Activated T-helper 2 cell treated with anti-CD3 and anti-CD28 coated beads, Interferon-gamma antibody, Interleukin-2, Interleukin-4, amounts not matched to agents 10 μg/mL and 5 μg/mL and 100 μg/mL, durations not matched to agents 14 hours and 24 hours and 36 hours (primary cell): Measurements from ENCODE around the gene DMBX1. TPM values are rescaled to one million over a fixed set of nuclear protein-coding genes. Genes with fewer than 3 reads are reported as not detected.

Source experiments
- DNase-seq: peaks from one replicate; pipeline ENCODE4 v3.0.0; 2021; ENCODE audit warnings: low spot score
- H3K27ac Mint-ChIP-seq: one replicate; pipeline ENCODE4 v1.8.0; 2021; ENCODE audit warnings: mixed read lengths
- H3K27me3 Mint-ChIP-seq: one replicate; pipeline ENCODE4 v1.8.0; 2021; ENCODE audit warnings: low read depth, mixed read lengths
- H3K36me3 Mint-ChIP-seq: one replicate; pipeline ENCODE4 v1.8.0; 2021; ENCODE audit warnings: low read depth, mixed read lengths
- H3K4me1 Mint-ChIP-seq: one replicate; pipeline ENCODE4 v1.8.0; 2021; ENCODE audit warnings: low read depth, mixed read lengths
- H3K4me3 Mint-ChIP-seq: one replicate; pipeline ENCODE4 v1.8.0; 2021; ENCODE audit warnings: low read depth, mild to moderate bottlenecking, moderate library complexity, mixed read lengths
- H3K9me3 Mint-ChIP-seq: one replicate; pipeline ENCODE4 v1.8.0; 2021; ENCODE audit warnings: mixed read lengths
- intact Hi-C: fragments of 100-400 bp; cut with micrococcal nuclease; formaldehyde crosslinking; loops from one replicate; pipeline ENCODE4 v1.15.1; 2023
- total RNA-seq: library from RNA; stranded (reverse); gene quantifications from 2 replicates; pipeline ENCODE4 v1.2.3, GENCODE V29; 2022

The DMBX1 gene
- total RNA-seq, 1 donor from 2014 or later = not detected

DNA sequence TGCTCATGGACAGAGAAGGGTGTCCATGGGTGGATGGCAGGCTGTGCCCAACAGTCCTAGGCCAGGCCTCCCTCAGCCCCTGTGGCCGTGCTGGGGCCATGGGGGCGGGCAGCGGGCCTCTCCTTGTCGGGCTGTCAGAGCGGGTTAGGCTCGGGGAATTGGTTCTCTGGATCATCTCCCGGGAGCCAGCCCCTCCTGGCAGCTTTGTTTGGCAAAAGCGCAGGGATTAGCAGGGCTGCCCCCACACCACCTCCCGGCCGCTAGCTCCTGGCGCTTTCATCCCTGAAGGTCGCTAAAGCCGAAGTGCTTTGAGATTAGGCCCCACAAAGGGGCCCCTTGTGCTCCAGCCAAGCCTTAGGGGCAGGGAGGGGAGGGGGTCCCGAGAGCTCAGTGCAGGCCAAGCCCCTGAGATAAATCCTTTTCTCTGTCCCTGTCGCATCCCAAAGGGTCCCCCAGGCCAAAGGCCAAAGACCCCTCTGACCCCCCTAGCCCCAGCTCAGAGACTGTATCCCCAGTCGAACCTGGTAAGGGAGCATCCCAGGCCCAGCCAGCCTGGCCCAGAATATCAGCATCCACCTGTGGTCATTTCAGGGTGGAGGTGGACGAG is 9.8 kb upstream of the DMBX1 start:
- H3K36me3 Mint-ChIP-seq = no peaks in the 10 kb centered on the region
- H3K9me3 Mint-ChIP-seq = no peaks in the 10 kb centered on the region
- no peak overlapping the region for H3K27ac Mint-ChIP-seq
- H3K4me1 Mint-ChIP-seq = no peaks in the 10 kb centered on the region
- H3K4me3 Mint-ChIP-seq = no peak overlapping the region
- intact Hi-C loops = no loop called here
- peaks cover 53% of the 10 kb centered on the region for H3K27me3 Mint-ChIP-seq
- DNase-seq = no peak

DNA sequence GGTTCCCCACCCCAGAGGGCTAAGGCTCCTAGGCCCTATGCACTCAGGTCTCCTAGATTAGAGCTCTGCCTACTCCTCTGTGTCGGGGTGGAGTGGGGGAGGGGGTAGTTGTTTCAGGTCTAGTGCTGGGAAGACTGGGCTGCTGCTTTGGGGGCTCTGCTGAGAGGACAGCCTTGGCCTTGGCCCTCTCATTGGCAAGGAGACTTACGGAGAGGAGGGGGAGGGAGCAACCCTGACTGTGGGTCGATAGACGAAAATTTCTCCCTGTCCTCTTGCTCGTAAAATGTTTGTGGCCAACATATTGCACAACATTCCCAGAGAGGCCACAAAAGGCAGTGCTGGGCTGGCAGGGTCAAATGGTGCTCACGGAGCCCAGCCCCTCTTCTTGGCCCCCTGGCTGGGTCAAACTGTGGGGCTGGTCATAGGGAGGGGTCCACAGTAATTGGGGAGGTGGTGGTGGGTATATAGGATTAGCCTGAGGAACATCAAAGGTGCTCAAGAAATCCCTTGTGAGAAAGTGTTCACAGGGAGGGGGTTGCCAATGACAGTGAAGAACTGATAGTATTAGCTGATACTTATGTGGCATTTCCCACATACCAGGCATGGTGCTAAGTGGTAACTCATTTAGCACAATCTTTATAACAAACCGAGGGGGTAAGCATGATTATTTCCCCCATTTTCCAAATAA is 8.5 kb upstream of the DMBX1 start:
- no peak overlapping the region for H3K4me3 Mint-ChIP-seq
- H3K9me3 Mint-ChIP-seq = no peaks in the 10 kb centered on the region
- H3K27ac Mint-ChIP-seq = no peak overlapping the region
- no peaks in the 10 kb centered on the region for H3K36me3 Mint-ChIP-seq
- intact Hi-C loops = no loop called here
- no peak for DNase-seq
- H3K27me3 Mint-ChIP-seq = peaks cover 52% of the 10 kb centered on the region
- H3K4me1 Mint-ChIP-seq = no peaks in the 10 kb centered on the region

DNA sequence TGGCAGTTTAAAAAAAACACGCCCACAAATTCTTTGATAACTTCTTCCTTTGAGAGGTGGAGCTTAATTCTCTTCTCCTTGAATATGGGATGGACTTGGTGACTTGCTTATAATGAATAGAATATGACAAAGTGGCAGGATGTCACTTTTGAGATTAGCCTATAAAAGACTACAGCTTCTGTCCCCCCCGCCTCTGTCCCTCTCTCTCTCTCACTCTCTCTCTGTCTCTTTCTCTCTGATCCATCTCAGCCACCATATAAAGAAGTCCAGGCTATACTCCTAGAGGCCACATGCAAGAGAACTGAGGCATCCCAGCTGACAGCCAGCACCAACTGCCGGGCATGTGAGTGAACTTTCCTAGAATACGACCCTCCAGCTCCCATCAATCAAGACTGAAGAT is 7.7 kb upstream of the DMBX1 start:
- Mint-ChIP-seq H3K9me3 (no peaks in the 10 kb centered on the region), H3K4me3 (no peak overlapping the region), H3K27ac (no peak overlapping the region), H3K27me3 (peaks cover 61% of the 10 kb centered on the region), H3K36me3 (no peaks in the 10 kb centered on the region), H3K4me1 (no peaks in the 10 kb centered on the region)
- intact Hi-C loops = no loop called here
- DNase-seq = no peak

DNA sequence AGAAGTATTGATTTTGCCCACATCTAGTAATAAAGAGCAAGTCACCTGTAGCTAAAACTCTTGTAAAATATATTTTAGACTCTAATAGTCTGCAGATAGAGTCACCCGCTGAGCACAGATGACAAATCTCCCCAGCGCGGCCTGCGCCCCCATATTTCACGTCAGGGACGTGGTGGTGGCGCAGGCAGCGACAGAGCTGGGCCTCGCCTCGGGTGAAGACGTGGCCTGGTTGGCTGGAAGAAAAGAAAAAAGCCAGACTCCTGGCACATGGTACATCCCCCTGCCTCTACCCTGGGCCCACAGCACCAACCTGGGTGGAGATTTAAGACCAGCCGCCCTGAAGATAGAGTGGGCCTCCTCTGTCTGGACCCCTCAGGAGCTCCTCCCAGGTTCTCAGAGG is 6.0 kb upstream of the DMBX1 start:
- H3K4me1 Mint-ChIP-seq = no peaks in the 10 kb centered on the region
- H3K27ac Mint-ChIP-seq = no peak overlapping the region
- no peaks in the 10 kb centered on the region for H3K36me3 Mint-ChIP-seq
- H3K27me3 Mint-ChIP-seq = peaks cover 77% of the 10 kb centered on the region
- no peak overlapping the region for H3K4me3 Mint-ChIP-seq
- no peaks in the 10 kb centered on the region for H3K9me3 Mint-ChIP-seq
- intact Hi-C loops = no loop called here
- DNase-seq = no peak

DNA sequence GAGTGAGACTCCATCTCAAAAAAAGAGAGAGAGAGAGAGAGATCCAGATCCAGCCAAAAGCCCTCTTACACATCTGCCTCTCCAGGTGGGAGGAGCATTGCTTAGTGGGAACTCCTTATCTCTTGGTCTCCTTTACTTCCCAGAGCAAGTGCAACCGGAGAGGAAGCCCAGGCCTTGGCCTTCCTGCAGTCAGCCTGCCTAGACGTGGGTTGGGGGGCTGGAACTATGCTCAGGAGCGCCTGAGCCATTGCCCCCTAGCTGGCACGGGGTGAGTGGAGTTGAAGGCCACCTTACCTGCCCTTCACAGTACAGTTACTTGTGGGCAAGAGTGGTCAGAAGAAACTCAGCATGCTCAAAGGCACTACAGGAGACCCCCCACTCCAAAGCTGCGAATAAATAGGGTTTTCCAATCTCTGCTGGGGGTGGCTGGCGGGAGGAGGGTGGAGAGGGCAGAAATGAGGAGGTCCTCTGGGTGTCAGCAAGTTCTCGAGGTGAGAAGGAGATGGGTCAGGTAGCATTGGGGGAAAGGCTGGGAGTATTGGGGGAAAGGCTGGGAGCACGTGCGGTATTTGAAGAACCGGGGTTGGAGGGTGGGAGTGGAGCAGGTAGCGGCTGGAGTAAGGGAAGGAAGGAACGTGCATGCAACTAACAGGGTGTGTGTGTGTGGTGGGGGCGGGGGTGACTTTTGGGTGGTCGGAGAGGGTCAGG is 4.7 kb upstream of the DMBX1 start:
- Mint-ChIP-seq H3K27me3 (peaks cover 84% of the 10 kb centered on the region), H3K27ac (no peak overlapping the region), H3K4me3 (no peak overlapping the region), H3K4me1 (peaks cover 9% of the 10 kb centered on the region), H3K9me3 (no peaks in the 10 kb centered on the region), H3K36me3 (no peaks in the 10 kb centered on the region)
- DNase-seq = no peak
- intact Hi-C loops = loop anchor here (5.0 kb wide), 1 partner anchor 952 kb away; the partner anchor contains the start of gene FOXD2

DNA sequence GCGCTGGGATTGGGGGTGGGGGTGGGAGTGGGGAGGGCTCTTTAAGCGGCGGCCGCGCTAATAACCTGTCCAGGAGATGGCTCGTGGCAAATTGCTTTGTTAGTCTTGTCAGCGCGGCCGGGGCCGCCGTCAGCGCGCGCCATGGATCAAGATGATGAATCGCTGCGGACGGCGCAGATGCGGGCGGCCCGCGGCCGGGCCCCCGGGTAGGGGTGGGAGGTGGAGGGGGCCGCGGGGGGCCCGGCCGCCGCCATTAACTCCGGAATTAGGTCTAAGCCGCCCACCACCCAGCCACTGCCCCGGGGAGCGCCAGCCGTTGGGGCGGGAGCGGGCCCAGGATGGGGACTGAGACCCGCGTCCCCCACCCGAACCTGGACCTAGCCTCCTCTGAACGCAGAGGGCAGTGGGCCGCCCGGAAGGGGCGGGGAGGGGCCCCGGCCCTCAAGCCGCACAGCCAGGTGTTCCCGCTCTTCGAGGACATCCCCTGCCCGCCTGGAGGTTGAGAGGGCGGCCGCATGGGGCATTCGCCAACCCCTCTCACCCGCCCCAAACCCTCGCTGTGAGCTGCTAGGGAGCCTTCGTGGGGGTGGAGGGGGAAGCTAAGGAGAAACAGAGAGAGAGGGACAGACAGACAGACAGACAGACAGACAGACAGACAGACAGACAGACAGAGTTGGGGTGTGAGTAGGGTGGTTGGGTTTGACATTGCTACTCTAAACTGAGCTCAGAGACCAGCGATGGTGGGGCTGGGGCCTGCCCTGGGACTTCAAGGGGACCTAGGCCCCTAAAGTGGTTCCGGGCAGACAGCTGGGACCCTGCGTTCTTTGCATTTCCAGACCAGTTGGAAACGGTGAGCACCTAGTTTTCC is 3.8 kb upstream of the DMBX1 start:
- intact Hi-C loops = loop anchor here (5.0 kb wide), 1 partner anchor 952 kb away; the partner anchor contains the start of gene FOXD2
- H3K4me1 Mint-ChIP-seq = peaks cover 12% of the 10 kb centered on the region
- no peak overlapping the region for H3K27ac Mint-ChIP-seq
- peaks cover 84% of the 10 kb centered on the region for H3K27me3 Mint-ChIP-seq
- H3K36me3 Mint-ChIP-seq = no peaks in the 10 kb centered on the region
- no peak overlapping the region for H3K4me3 Mint-ChIP-seq
- H3K9me3 Mint-ChIP-seq = no peaks in the 10 kb centered on the region
- DNase-seq = no peak

DNA sequence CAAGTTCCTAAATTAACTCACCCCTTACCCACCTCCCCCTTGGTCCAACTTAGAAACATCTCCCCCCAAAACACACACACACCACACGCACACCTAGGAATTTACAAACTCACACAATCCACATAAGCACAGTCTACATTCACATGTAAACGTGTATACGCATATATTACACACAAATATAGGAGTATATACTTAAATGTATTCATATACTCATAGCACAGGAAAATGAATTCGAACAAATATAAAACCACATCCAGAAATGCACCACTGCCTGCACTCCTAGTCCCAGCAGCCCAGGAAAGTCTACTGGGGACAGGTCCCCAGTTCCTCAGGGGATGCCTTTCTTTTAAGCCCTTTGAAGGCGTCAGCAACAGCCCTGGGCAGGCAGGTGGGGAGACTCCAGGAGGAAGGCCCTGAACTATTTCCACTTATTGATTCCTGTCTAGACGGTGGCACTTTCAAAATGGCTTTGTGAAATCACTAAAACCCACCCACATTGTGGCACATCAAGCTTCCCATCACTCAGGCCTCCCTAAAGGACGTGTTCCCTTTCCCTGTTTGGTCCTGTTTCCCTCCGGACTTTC is 3.1 kb upstream of the DMBX1 start:
- Mint-ChIP-seq H3K36me3 (no peaks in the 10 kb centered on the region), H3K27ac (no peak overlapping the region), H3K27me3 (peaks cover 84% of the 10 kb centered on the region), H3K9me3 (no peaks in the 10 kb centered on the region), H3K4me3 (no peak overlapping the region), H3K4me1 (peaks cover 12% of the 10 kb centered on the region)
- intact Hi-C loops = loop anchor here (5.0 kb wide), 1 partner anchor 951 kb away; the partner anchor contains the start of gene FOXD2
- DNase-seq = no peak

DNA sequence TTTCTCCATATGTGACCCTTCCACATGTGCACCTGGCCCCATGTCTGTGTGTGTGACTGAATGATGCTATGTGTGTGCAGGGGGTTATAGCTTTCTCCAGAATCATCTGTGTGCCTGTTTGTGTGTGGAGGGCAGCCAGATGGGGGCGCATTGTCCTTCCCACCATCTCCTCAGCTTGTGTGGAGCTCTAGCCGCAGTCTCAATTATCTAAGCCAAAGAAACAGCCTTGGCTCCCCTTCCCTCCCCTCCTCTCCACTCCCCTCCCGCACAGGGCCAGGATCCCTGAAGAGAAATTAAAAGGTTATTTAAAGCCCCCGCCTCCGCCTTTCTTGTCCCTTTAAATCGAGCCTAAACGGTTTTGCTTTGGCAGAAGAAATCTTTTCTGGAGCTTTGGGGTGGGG is 1.8 kb upstream of the DMBX1 start:
- H3K9me3 Mint-ChIP-seq = no peaks in the 10 kb centered on the region
- intact Hi-C loops = loop anchor here (5.0 kb wide), 1 partner anchor 949 kb away; the partner anchor contains the start of gene FOXD2
- H3K36me3 Mint-ChIP-seq = no peaks in the 10 kb centered on the region
- no peak for DNase-seq
- H3K4me3 Mint-ChIP-seq = no peak overlapping the region
- H3K27ac Mint-ChIP-seq = no peak overlapping the region
- H3K27me3 Mint-ChIP-seq = peaks cover 87% of the 10 kb centered on the region
- peaks cover 17% of the 10 kb centered on the region for H3K4me1 Mint-ChIP-seq

DNA sequence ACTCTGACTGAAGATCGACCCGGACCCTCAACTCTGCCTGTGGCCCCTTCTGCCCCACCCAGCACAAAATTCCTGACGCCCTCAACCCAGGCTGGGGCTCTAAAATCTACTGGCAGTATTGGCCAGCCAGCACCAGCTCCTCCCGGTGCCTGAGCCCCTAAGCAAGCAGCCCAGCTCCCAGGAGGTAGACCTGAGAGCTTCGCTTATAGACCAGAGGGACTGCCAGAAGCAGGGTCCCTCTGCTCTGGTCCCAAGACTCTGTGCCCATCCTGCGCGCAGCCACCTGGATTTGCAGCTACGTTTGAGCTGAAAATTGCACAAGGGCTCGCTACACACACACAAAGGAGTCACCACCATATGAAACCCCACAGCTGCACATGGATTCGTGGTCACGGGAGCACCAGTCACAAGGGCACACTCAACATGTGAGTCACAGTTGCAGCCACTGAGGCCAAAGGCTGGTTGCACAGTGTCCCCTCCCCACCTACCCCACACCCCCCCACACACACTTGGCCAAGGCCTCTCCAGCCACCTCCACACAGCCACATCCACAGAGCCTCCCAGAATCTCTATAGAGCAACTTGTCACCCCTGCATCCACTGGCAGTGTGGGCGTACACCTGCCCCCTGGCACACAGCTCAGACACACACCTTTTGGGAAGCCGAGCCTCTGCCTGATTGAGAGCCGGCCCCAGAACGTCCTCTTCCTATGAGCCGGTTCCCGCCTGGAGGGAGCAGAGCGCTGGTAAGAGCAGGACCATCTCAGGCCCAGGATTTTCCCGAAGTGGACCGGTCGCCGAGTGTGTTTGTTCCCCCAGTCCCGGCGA is 1.1 kb upstream of the DMBX1 start:
- DNase-seq = no peak
- Mint-ChIP-seq H3K9me3 (no peaks in the 10 kb centered on the region), H3K4me3 (peak overlapping the region; percentile 67), H3K4me1 (peaks cover 17% of the 10 kb centered on the region), H3K36me3 (no peaks in the 10 kb centered on the region), H3K27me3 (peaks cover 89% of the 10 kb centered on the region), H3K27ac (no peak overlapping the region)
- intact Hi-C loops = loop anchor here (5.0 kb wide), 1 partner anchor 949 kb away; the partner anchor contains the start of gene FOXD2

GRCh38 chr1:46489169-46489637 is 433 bp upstream of the DMBX1 start:
- Mint-ChIP-seq H3K27me3 (peaks cover 90% of the 10 kb centered on the region), H3K4me1 (peaks cover 17% of the 10 kb centered on the region), H3K4me3 (peak overlapping the region; percentile 67), H3K27ac (no peak overlapping the region), H3K36me3 (no peaks in the 10 kb centered on the region), H3K9me3 (no peaks in the 10 kb centered on the region)
- intact Hi-C loops = loop anchor here (5.0 kb wide), 1 partner anchor 948 kb away; the partner anchor contains the start of gene FOXD2
- DNase-seq = no peak

- intact Hi-C loops = loop anchor here (2.0 to 5.0 kb wide), 2 partner anchors 48 to 742 kb away; partner anchors contain the start of gene TAL1
- DNase-seq = no peak
- Mint-ChIP-seq H3K27ac (no peak overlapping the region), H3K27me3 (peaks cover 90% of the 10 kb centered on the region), H3K4me3 (no peak overlapping the region), H3K9me3 (no peaks in the 10 kb centered on the region), H3K4me1 (peaks cover 17% of the 10 kb centered on the region), H3K36me3 (no peaks in the 10 kb centered on the region)
These were observed 695 bp downstream of the DMBX1 start for GRCh38 chr1:46490406-46490655.
